ENCODE measurements around the gene PPP1R3C.

DNA sequence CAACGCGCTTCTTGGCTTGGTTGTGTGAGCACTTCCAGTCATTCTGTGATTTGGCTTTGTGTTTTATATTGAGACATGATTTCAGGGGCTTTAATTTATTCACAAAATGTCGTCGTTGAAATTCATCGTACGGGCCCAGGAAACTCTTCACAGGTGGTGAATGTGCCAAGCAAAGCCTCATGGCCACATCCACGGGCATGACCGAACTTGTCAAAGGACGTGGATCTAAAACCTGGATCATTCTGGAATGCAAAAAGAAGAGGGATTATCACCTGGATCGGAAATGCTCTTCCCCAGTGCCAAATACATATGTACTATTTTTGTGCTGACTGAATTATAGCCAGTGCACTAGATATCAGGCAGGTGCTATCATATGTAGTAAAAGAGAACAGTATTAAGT is 2.2 kb downstream of the PPP1R3C start:
- TF ChIP-seq, protein P1, sequence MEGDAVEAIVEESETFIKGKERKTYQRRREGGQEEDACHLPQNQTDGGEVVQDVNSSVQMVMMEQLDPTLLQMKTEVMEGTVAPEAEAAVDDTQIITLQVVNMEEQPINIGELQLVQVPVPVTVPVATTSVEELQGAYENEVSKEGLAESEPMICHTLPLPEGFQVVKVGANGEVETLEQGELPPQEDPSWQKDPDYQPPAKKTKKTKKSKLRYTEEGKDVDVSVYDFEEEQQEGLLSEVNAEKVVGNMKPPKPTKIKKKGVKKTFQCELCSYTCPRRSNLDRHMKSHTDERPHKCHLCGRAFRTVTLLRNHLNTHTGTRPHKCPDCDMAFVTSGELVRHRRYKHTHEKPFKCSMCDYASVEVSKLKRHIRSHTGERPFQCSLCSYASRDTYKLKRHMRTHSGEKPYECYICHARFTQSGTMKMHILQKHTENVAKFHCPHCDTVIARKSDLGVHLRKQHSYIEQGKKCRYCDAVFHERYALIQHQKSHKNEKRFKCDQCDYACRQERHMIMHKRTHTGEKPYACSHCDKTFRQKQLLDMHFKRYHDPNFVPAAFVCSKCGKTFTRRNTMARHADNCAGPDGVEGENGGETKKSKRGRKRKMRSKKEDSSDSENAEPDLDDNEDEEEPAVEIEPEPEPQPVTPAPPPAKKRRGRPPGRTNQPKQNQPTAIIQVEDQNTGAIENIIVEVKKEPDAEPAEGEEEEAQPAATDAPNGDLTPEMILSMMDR (IDR thresholded peaks at IDR 0.05; ENCODE audit: low read depth, low read length, missing input control) = no peak
- TF ChIP-seq FOXA1 (IDR thresholded peaks at IDR 0.05) (no peak), JUND (IDR thresholded peaks at IDR 0.05) (no peak), TAF1 (conservative IDR thresholded peaks at IDR 0.05) (no peak), MAX (IDR thresholded peaks at IDR 0.05) (peak; percentile 61), REST (IDR thresholded peaks at IDR 0.05) (no peak), ZBTB33 (IDR thresholded peaks at IDR 0.05) (no peak), HNF4A (conservative IDR thresholded peaks at IDR 0.05) (no peak), SP1 (IDR thresholded peaks at IDR 0.05) (no peak), RXRA (IDR thresholded peaks at IDR 0.05) (no peak)
